Liver (tissue), 9 donors: Measurements from ENCODE around the gene MYLK2. TPM values are rescaled to one million over a fixed set of nuclear protein-coding genes. Genes with fewer than 3 reads are reported as not detected.

ENCODE experiments used
- DNase-seq: peaks from one replicate; pipeline ENCODE4 v3.0.0-alpha.2; 2017; ENCODE audit warnings: low spot score
- H3K27ac ChIP-seq, 2 donors: one replicate each; pipeline ENCODE4 v1.7.0; 2013; ENCODE audit warnings: inconsistent platforms in 2 of 2, low read length in 2 of 2, control low read depth in 1 of 2, low read depth in 1 of 2, mild to moderate bottlenecking in 1 of 2
- H3K27me3 ChIP-seq, 4 donors: one replicate each; pipeline versions ENCODE4 v1.6.1 to v1.7.0; 2013; ENCODE audit warnings: low read length in 3 of 4, inconsistent platforms in 1 of 4, mild to moderate bottlenecking in 1 of 4, moderate library complexity in 1 of 4; ENCODE audit not compliant: control insufficient read depth in 4 of 4, insufficient read depth in 4 of 4
- H3K36me3 ChIP-seq, 4 donors: one replicate each; pipeline versions ENCODE4 v1.6.1 to v1.7.0; 2013; ENCODE audit warnings: low read length in 3 of 4, mild to moderate bottlenecking in 3 of 4, low read depth in 1 of 4, moderate library complexity in 1 of 4; ENCODE audit not compliant: control insufficient read depth in 4 of 4, insufficient read depth in 3 of 4
- H3K4me1 ChIP-seq, 4 donors: one replicate each; pipeline versions ENCODE4 v1.6.1 to v1.7.0; 2013; ENCODE audit warnings: low read length in 3 of 4, mild to moderate bottlenecking in 3 of 4, moderate library complexity in 1 of 4; ENCODE audit not compliant: control insufficient read depth in 4 of 4, insufficient read depth in 4 of 4
- H3K4me3 ChIP-seq, 3 donors: one replicate each; pipeline versions ENCODE4 v1.6.1 to v1.7.0; 2013; ENCODE audit warnings: low read length in 3 of 3, control low read depth in 1 of 3, low read depth in 1 of 3, mild to moderate bottlenecking in 1 of 3
- H3K9ac ChIP-seq, 2 donors: one replicate each; pipeline ENCODE4 v1.7.0; 2013; ENCODE audit warnings: low read length in 2 of 2, mild to moderate bottlenecking in 2 of 2, moderate library complexity in 2 of 2, control low read depth in 1 of 2, low read depth in 1 of 2
- H3K9me3 ChIP-seq, 4 donors: one replicate each; pipeline versions ENCODE4 v1.6.1 to v1.7.0; 2013; ENCODE audit warnings: low read length in 3 of 4; ENCODE audit not compliant: control insufficient read depth in 4 of 4
- EGR1 ChIP-seq, 2 donors: IDR thresholded peaks; 2 replicates each; pipeline ENCODE4 v1.6.1; 2016 to 2018; ENCODE audit warnings: antibody characterized with exemption in 2 of 2, low read depth in 2 of 2
- FOXA2 ChIP-seq: IDR thresholded peaks from 2 replicates; pipeline ENCODE4 v1.6.1; 2016; ENCODE audit warnings: antibody characterized with exemption
- GABPA ChIP-seq, 2 donors: IDR thresholded peaks in 1 of 2; conservative IDR thresholded peaks in 1 of 2; 2 replicates each; pipeline ENCODE4 v1.6.1; 2016; ENCODE audit warnings: antibody characterized with exemption in 2 of 2, mild to moderate bottlenecking in 1 of 2, moderate library complexity in 1 of 2
- HNF4A ChIP-seq, 2 donors: conservative IDR thresholded peaks; 2 replicates each; pipeline ENCODE4 v1.6.1; 2016; ENCODE audit warnings: antibody characterized with exemption in 2 of 2, mild to moderate bottlenecking in 2 of 2
- HNF4G ChIP-seq: IDR thresholded peaks from 2 replicates; pipeline ENCODE4 v1.6.1; 2016; ENCODE audit warnings: antibody characterized with exemption
- NR2F2 ChIP-seq: IDR thresholded peaks from 2 replicates; pipeline ENCODE4 v1.6.1; 2016; ENCODE audit warnings: antibody characterized with exemption
- RAD21 ChIP-seq, 2 donors: IDR thresholded peaks; 2 replicates each; pipeline ENCODE4 v1.6.1; 2016; ENCODE audit warnings: antibody characterized with exemption in 2 of 2, mild to moderate bottlenecking in 2 of 2
- RXRA ChIP-seq, 2 donors: IDR thresholded peaks; 2 replicates each; pipeline ENCODE4 v1.6.1; 2017 to 2018; ENCODE audit warnings: antibody characterized with exemption in 2 of 2, mild to moderate bottlenecking in 1 of 2
- SP1 ChIP-seq: IDR thresholded peaks from 2 replicates; pipeline ENCODE4 v1.6.1; 2018; ENCODE audit warnings: antibody characterized with exemption, mild to moderate bottlenecking
- TAF1 ChIP-seq: conservative IDR thresholded peaks from 2 replicates; pipeline ENCODE4 v1.6.1; 2016; ENCODE audit warnings: antibody characterized with exemption, mild to moderate bottlenecking
- YY1 ChIP-seq: IDR thresholded peaks from 2 replicates; pipeline ENCODE4 v1.6.1; 2016; ENCODE audit warnings: antibody characterized with exemption, mild to moderate bottlenecking
- WGBS: extraction: QIAGEN DNeasy Blood & Tissue Kit; methylation state at CpG from one replicate; pipeline ENCODE4 v1.1.7; 2013; 5-methylcytosine and 5-hydroxymethylcytosine counted together
- polyA plus RNA-seq, 2 donors: library from polyadenylated mRNA; stranded (reverse) in 1 of 2; unstranded in 1 of 2; fragments of 200-250 nt in 1 of 2; fragments of >200 nt in 1 of 2; fragmentation: Nextera tagmentation in 1 of 2; extraction: Ambion mirVana in 1 of 2; gene quantifications; one replicate each; pipeline versions ENCODE4 v1.2.1 to v1.2.3, GENCODE V29; 2013 to 2015
- total RNA-seq, 2 donors: library from RNA; depleted of rRNA; stranded (reverse); fragments of >200 nt; gene quantifications; one replicate each; pipeline ENCODE4 v1.2.3, GENCODE V29; 2014
- TF ChIP-seq, protein P1 (sequence below): fragments of 150-350 bp; IDR thresholded peaks from 2 replicates; pipeline ENCODE4 v1.5.1; 2017; ENCODE audit warnings: improper control_type of control experiment, low read depth, low read length; ENCODE audit not compliant: missing input control
- TF ChIP-seq, protein P2 (sequence below): IDR thresholded peaks from 2 replicates; pipeline ENCODE4 v1.6.1; 2016; ENCODE audit warnings: antibody characterized with exemption
- TF ChIP-seq, protein P3 (sequence below): IDR thresholded peaks from 2 replicates; pipeline ENCODE4 v1.6.1; 2016; ENCODE audit warnings: antibody characterized with exemption, mild to moderate bottlenecking
- TF ChIP-seq, protein P4 (sequence below): IDR thresholded peaks from 2 replicates; pipeline ENCODE4 v1.6.1; 2016; ENCODE audit warnings: antibody characterized with exemption
- donor health status: healthy.
- donor health status: healthy.
- donor health status: healthy.
- donor health status: healthy.
- donor health status: healthy.

The MYLK2 gene
- total and polyA plus RNA-seq, 4 donors = 0.08 to 0.19 TPM; not detected in 2

DNA sequence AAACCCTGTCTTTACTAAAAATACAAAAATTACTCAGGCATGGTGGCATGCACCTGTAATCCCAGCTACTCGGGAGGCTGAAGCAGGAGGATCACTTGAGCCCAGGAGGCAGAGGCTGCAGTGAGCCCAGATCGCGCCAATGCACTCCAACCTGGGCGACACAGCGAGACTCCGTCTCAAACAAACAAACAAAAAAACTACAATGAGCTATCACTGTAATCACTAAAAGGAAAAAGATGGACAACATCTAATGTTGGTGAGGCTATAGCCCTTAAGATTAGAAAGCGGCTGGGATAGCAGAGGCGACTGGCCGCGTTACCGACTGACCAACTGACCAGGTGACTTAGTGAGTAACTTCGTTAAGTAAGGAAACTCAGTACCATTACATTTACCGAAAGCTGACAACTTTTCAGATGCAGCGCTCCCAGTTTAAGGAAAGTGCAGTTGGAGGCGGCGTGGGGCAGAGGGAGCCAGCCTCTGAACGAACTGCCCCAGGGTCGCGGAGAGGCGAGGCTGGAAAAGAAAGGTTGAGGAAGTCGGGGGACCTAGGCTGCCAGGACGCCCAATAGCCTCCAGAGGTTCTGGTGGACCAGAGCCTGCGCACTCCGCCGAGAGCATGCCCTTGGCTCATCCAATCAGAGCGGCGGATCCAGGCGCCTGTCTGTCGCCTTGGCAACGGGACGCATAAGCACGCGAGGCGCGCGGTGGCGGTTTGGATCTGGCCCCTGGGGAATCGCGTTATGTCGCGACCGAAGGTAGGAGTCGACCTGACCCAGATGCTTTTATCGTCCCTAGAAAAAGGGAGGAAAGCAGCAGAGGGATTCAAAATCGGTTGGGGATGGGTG, 60.2 kb downstream of the MYLK2 start:
- peak in 1 of 2 donors; percentile 15 for TF ChIP-seq RXRA (IDR thresholded peaks at IDR 0.05)
- no peak for TF ChIP-seq NR2F2
- TF ChIP-seq, protein P1, sequence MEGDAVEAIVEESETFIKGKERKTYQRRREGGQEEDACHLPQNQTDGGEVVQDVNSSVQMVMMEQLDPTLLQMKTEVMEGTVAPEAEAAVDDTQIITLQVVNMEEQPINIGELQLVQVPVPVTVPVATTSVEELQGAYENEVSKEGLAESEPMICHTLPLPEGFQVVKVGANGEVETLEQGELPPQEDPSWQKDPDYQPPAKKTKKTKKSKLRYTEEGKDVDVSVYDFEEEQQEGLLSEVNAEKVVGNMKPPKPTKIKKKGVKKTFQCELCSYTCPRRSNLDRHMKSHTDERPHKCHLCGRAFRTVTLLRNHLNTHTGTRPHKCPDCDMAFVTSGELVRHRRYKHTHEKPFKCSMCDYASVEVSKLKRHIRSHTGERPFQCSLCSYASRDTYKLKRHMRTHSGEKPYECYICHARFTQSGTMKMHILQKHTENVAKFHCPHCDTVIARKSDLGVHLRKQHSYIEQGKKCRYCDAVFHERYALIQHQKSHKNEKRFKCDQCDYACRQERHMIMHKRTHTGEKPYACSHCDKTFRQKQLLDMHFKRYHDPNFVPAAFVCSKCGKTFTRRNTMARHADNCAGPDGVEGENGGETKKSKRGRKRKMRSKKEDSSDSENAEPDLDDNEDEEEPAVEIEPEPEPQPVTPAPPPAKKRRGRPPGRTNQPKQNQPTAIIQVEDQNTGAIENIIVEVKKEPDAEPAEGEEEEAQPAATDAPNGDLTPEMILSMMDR = no peak
- TF ChIP-seq SP1 = peak; percentile 52
- TF ChIP-seq, protein P2, sequence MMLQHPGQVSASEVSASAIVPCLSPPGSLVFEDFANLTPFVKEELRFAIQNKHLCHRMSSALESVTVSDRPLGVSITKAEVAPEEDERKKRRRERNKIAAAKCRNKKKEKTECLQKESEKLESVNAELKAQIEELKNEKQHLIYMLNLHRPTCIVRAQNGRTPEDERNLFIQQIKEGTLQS = no peak
- peak; percentile 51 for TF ChIP-seq YY1
- TF ChIP-seq RAD21 (IDR thresholded peaks at IDR 0.05) = peak in 1 of 2 donors; percentile 7
- TF ChIP-seq, protein P3, sequence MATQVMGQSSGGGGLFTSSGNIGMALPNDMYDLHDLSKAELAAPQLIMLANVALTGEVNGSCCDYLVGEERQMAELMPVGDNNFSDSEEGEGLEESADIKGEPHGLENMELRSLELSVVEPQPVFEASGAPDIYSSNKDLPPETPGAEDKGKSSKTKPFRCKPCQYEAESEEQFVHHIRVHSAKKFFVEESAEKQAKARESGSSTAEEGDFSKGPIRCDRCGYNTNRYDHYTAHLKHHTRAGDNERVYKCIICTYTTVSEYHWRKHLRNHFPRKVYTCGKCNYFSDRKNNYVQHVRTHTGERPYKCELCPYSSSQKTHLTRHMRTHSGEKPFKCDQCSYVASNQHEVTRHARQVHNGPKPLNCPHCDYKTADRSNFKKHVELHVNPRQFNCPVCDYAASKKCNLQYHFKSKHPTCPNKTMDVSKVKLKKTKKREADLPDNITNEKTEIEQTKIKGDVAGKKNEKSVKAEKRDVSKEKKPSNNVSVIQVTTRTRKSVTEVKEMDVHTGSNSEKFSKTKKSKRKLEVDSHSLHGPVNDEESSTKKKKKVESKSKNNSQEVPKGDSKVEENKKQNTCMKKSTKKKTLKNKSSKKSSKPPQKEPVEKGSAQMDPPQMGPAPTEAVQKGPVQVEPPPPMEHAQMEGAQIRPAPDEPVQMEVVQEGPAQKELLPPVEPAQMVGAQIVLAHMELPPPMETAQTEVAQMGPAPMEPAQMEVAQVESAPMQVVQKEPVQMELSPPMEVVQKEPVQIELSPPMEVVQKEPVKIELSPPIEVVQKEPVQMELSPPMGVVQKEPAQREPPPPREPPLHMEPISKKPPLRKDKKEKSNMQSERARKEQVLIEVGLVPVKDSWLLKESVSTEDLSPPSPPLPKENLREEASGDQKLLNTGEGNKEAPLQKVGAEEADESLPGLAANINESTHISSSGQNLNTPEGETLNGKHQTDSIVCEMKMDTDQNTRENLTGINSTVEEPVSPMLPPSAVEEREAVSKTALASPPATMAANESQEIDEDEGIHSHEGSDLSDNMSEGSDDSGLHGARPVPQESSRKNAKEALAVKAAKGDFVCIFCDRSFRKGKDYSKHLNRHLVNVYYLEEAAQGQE = peak; percentile 26
- TF ChIP-seq HNF4A (conservative IDR thresholded peaks at IDR 0.05) = no peak
- TF ChIP-seq, protein P4, sequence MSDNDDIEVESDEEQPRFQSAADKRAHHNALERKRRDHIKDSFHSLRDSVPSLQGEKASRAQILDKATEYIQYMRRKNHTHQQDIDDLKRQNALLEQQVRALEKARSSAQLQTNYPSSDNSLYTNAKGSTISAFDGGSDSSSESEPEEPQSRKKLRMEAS = peak; percentile 64
- Histone ChIP-seq H3K4me3 (peak overlapping the region; percentile 61 to 97 (median 67)), H3K9ac (peak overlapping the region; percentile 14 to 54), H3K9me3 (no peaks in the 10 kb centered on the region), H3K36me3 (no peaks in the 10 kb centered on the region), H3K4me1 (peaks cover 0 to 6% (median 2%) of the 10 kb centered on the region in 4 donors), H3K27ac (peak overlapping the region; percentile 51 to 78), H3K27me3 (no peaks in the 10 kb centered on the region)
- peak; percentile 86 for DNase-seq
- WGBS = 6% methylated on average over 45 of the region's 45 CpGs

DNA sequence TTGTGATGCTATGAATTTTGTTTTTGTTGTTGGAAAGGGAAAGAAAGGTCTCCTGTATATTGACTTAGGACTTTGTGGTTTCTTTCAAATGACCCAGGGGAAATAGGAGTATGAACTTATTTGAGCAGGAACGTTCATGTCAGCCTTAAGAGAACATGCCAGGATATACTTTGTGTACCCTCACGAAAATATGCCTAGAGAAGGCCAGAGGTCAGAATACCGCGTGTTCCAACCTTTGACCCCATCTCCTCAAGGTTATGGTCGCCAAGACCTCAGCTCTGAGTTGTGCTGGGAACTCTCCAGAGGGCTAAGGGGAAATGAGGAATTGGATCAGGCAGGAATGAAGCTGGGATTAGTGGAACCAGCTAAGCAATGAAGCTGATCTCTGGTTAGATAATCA, 62.8 kb downstream of the MYLK2 start:
- Histone ChIP-seq H3K9ac (no peak overlapping the region), H3K36me3 (no peaks in the 10 kb centered on the region), H3K4me3 (no peak overlapping the region), H3K9me3 (no peaks in the 10 kb centered on the region), H3K4me1 (peaks cover 0 to 6% (median 2%) of the 10 kb centered on the region in 4 donors), H3K27me3 (peaks cover 0 to 3% (median 0%) of the 10 kb centered on the region in 4 donors), H3K27ac (no peak overlapping the region)
- WGBS = 36% methylated on average over 5 of the region's 5 CpGs
- DNase-seq = no peak
- TF ChIP-seq TAF1 (no peak), FOXA2 (no peak), HNF4A (conservative IDR thresholded peaks at IDR 0.05) (no peak), EGR1 (IDR thresholded peaks at IDR 0.05; ENCODE audit: low read depth in 2 of 2) (no peak), RAD21 (IDR thresholded peaks at IDR 0.05) (no peak), GABPA (IDR thresholded peaks at IDR 0.05 in 1 of 2, conservative IDR thresholded peaks at IDR 0.05 in 1 of 2) (no peak), HNF4G (no peak), YY1 (no peak), SP1 (no peak), NR2F2 (no peak)
- TF ChIP-seq, protein P2 = no peak
- TF ChIP-seq, protein P1 = no peak
- TF ChIP-seq, protein P3 = no peak
